ENCODE data around the gene PACSIN1.

PACSIN1 gene

GRCh38 chr6:34425498-34426410 is 40.1 kb upstream of the PACSIN1 start, which contains the start of gene RPS10:
TSS of gene RPS10 (minus strand) at chr6:34426069. CDS start at chr6:34425221, 848 bp downstream.
- peak within 1 kb of the TSS; percentile 87 for H3K4me2 ChIP-seq (ENCODE audit: low read length)
- H3K9ac ChIP-seq (ENCODE audit: low read length) = peak within 1 kb of the TSS; percentile 98
- TF ChIP-seq EZH2phosphoT487 (IDR thresholded peaks at IDR 0.05; ENCODE audit: low read depth) (no peak), CTCF (IDR thresholded peaks at IDR 0.05; ENCODE audit: low read depth, low read length) (no peak)
- no peaks in the 10 kb centered on the region for H3K27me3 ChIP-seq (ENCODE audit: low read depth, low read length)
- peaks cover 35% of the 10 kb centered on the region for H3K36me3 ChIP-seq (replicated peaks; ENCODE audit: low read depth, low read length)
- H3K9me3 ChIP-seq (ENCODE audit: insufficient read depth, low read length) = no peaks in the 10 kb centered on the region
- peak within 1 kb of the TSS; percentile 96 for H3K4me3 ChIP-seq (ENCODE audit: low read length)
- peaks cover 9% of the 10 kb centered on the region for H3K4me1 ChIP-seq (ENCODE audit: low read length)
- H3K79me2 ChIP-seq (ENCODE audit: low read length) = peaks cover 41% of the 10 kb centered on the region
- 0 out of 2 replicates have a peak, but pooled peaks cover 2% of the 10 kb centered on the region for H4K20me1 ChIP-seq (ENCODE audit: insufficient read depth, low read length)
- peak within 1 kb of the TSS; percentile 58 for H3K27ac ChIP-seq (ENCODE audit: low read length)
- peak within 1 kb of the TSS; percentile 86 for H2AFZ ChIP-seq (ENCODE audit: low read depth, low read length)

- Histone ChIP-seq H3K4me1 (ENCODE audit: low read length) (no peaks in the 10 kb centered on the region), H3K4me3 (ENCODE audit: low read length) (no peak overlapping the region), H3K9me3 (ENCODE audit: insufficient read depth, low read length) (no peaks in the 10 kb centered on the region), H3K27ac (ENCODE audit: low read length) (no peak overlapping the region), H3K79me2 (ENCODE audit: low read length) (no peaks in the 10 kb centered on the region), H3K27me3 (ENCODE audit: low read depth, low read length) (no peaks in the 10 kb centered on the region), H4K20me1 (ENCODE audit: insufficient read depth, low read length) (no peaks in the 10 kb centered on the region), H3K4me2 (ENCODE audit: low read length) (no peak overlapping the region), H2AFZ (ENCODE audit: low read depth, low read length) (no peak overlapping the region), H3K9ac (ENCODE audit: low read length) (no peak overlapping the region), H3K36me3 (replicated peaks; ENCODE audit: low read depth, low read length) (no peaks in the 10 kb centered on the region)
- no peak for TF ChIP-seq CTCF (IDR thresholded peaks at IDR 0.05; ENCODE audit: low read depth, low read length)
- no peak for TF ChIP-seq EZH2phosphoT487 (IDR thresholded peaks at IDR 0.05; ENCODE audit: low read depth)
Observed at GRCh38 chr6:34435916-34436315, 30.0 kb upstream of the PACSIN1 start.

GRCh38 chr6:34436803-34437643 is 28.9 kb upstream of the PACSIN1 start:
- Histone ChIP-seq H3K9me3 (ENCODE audit: insufficient read depth, low read length) (no peaks in the 10 kb centered on the region), H2AFZ (ENCODE audit: low read depth, low read length) (no peak overlapping the region), H4K20me1 (ENCODE audit: insufficient read depth, low read length) (no peaks in the 10 kb centered on the region), H3K79me2 (ENCODE audit: low read length) (no peaks in the 10 kb centered on the region), H3K27ac (ENCODE audit: low read length) (no peak overlapping the region), H3K9ac (ENCODE audit: low read length) (no peak overlapping the region), H3K4me2 (ENCODE audit: low read length) (no peak overlapping the region), H3K4me3 (ENCODE audit: low read length) (no peak overlapping the region), H3K36me3 (replicated peaks; ENCODE audit: low read depth, low read length) (no peaks in the 10 kb centered on the region), H3K4me1 (ENCODE audit: low read length) (no peaks in the 10 kb centered on the region), H3K27me3 (ENCODE audit: low read depth, low read length) (no peaks in the 10 kb centered on the region)
- TF ChIP-seq EZH2phosphoT487 (IDR thresholded peaks at IDR 0.05; ENCODE audit: low read depth) (no peak), CTCF (IDR thresholded peaks at IDR 0.05; ENCODE audit: low read depth, low read length) (no peak)

- Histone ChIP-seq H3K27ac (ENCODE audit: low read length) (no peak overlapping the region), H3K9me3 (ENCODE audit: insufficient read depth, low read length) (no peaks in the 10 kb centered on the region), H4K20me1 (ENCODE audit: insufficient read depth, low read length) (no peaks in the 10 kb centered on the region), H3K4me3 (ENCODE audit: low read length) (no peak overlapping the region), H3K36me3 (replicated peaks; ENCODE audit: low read depth, low read length) (no peaks in the 10 kb centered on the region), H3K9ac (ENCODE audit: low read length) (no peak overlapping the region), H3K4me1 (ENCODE audit: low read length) (no peaks in the 10 kb centered on the region), H3K27me3 (ENCODE audit: low read depth, low read length) (no peaks in the 10 kb centered on the region), H2AFZ (ENCODE audit: low read depth, low read length) (no peak overlapping the region), H3K4me2 (ENCODE audit: low read length) (no peak overlapping the region), H3K79me2 (ENCODE audit: low read length) (no peaks in the 10 kb centered on the region)
- no peak for TF ChIP-seq EZH2phosphoT487 (IDR thresholded peaks at IDR 0.05; ENCODE audit: low read depth)
- no peak for TF ChIP-seq CTCF (IDR thresholded peaks at IDR 0.05; ENCODE audit: low read depth, low read length)
Observed at GRCh38 chr6:34437644-34437970, 28.3 kb upstream of the PACSIN1 start.
